K562 (cell line): ENCODE data around the gene DIP2C. TPM values are rescaled to one million over a fixed set of nuclear protein-coding genes. Genes with fewer than 3 reads are reported as not detected.

Experiments
- ATAC-seq: fragments of 200-7000 bp; cut with Tn5 transposase; 3 replicates; pipeline ENCODE4 v1.9.1; 2020; ENCODE audit warnings: moderate library complexity
- BruUV-seq: library from RNA; stranded (reverse); fragments of 400-500 nt; replicated peaks from 2 replicates; lab custom pipeline; 2021; lab: Mats Ljungman, UMichigan
- CTCF ChIA-PET: fragments of 300-600 bp; formaldehyde crosslinking; extraction: SDS; loops from one replicate; lab custom pipeline; 2021; ENCODE audit warnings: low intra/inter-chr PET ratio; lab: Yijun Ruan, JAX
- POLR2A ChIA-PET: fragments of 300-600, 350-650 bp; sonication (Branson Sonifier 250); formaldehyde crosslinking; extraction: SDS; loops from one replicate; lab custom pipeline; 2021; ENCODE audit warnings: antibody characterized with exemption, inconsistent platforms; lab: Yijun Ruan, JAX
- DNase-seq, 4 experiments: peaks; one replicate each; pipeline versions ENCODE4 v3.0.0 to v3.0.0-alpha.2; 2011 to 2018; ENCODE audit warnings: low spot score in 3 of 4, mixed read lengths in 3 of 4; ENCODE audit errors: extremely low read depth in 1 of 4
- FAIRE-seq: peaks from 2 replicates; lab custom pipeline; 2011; peaks lifted over from hg19 to GRCh38; lab: Jason Lieb, UNC
- H2AFZ ChIP-seq: 2 replicates; pipeline ENCODE4 v1.6.0; 2011; ENCODE audit warnings: low read depth, low read length, control low read depth, inconsistent platforms
- H3K27ac ChIP-seq: fragments of 200-600 bp; 3 replicates; pipeline ENCODE4 v1.8.0; 2011; ENCODE audit warnings: low read depth, mild to moderate bottlenecking, control low read depth, inconsistent platforms, low read length, moderate library complexity, mixed read lengths; ENCODE audit errors: extremely low read depth
- H3K27me3 ChIP-seq, 2 experiments: fragments of 300-600 bp in 1 of 2; 2 replicates in 1 of 2; 3 replicates in 1 of 2; pipeline versions ENCODE4 v1.6.0 to v1.8.0; 2011; ENCODE audit warnings: inconsistent platforms in 2 of 2, low read length in 2 of 2, mild to moderate bottlenecking in 1 of 2, mixed read lengths in 1 of 2, moderate library complexity in 1 of 2; ENCODE audit not compliant: control insufficient read depth in 2 of 2, insufficient read depth in 2 of 2
- H3K36me3 ChIP-seq: fragments of 300-600 bp; 3 replicates; pipeline ENCODE4 v1.8.0; 2011; ENCODE audit warnings: mild to moderate bottlenecking, low read length, inconsistent platforms; ENCODE audit not compliant: control insufficient read depth, insufficient read depth
- H3K4me1 ChIP-seq, 2 experiments: fragments of 200-600 bp in 1 of 2; replicated peaks in 1 of 2; 2 replicates in 1 of 2; 3 replicates in 1 of 2; pipeline versions ENCODE4 v1.5.1 to v1.8.0; 2011; ENCODE audit warnings: inconsistent platforms in 2 of 2, low read length in 2 of 2, mild to moderate bottlenecking in 1 of 2, mixed read lengths in 1 of 2, moderate library complexity in 1 of 2; ENCODE audit not compliant: control insufficient read depth in 2 of 2, insufficient read depth in 2 of 2
- H3K4me2 ChIP-seq: 2 replicates; pipeline ENCODE4 v1.6.1; 2011; ENCODE audit warnings: low read length, control low read depth, inconsistent platforms, mixed read lengths; ENCODE audit not compliant: insufficient read depth
- H3K4me3 ChIP-seq: fragments of 200-600 bp; sonication (generic), shearing (Covaris generic); 2 replicates; pipeline ENCODE4 v1.5.1; 2016; ENCODE audit warnings: control low read depth, inconsistent platforms
- H3K79me2 ChIP-seq: fragments of 200-600 bp; 3 replicates; pipeline ENCODE4 v1.8.0; 2011; ENCODE audit warnings: low read length, inconsistent platforms; ENCODE audit not compliant: control insufficient read depth, insufficient read depth
- H3K9ac ChIP-seq, 2 experiments: 2 replicates each; pipeline versions ENCODE4 v1.6.0 to v1.6.1; 2011; ENCODE audit warnings: low read depth in 2 of 2, low read length in 2 of 2, control low read depth in 1 of 2, inconsistent platforms in 1 of 2, mild to moderate bottlenecking in 1 of 2, mixed read lengths in 1 of 2; ENCODE audit not compliant: insufficient read depth in 1 of 2
- H3K9me1 ChIP-seq: one replicate; pipeline ENCODE4 v1.6.0; 2011; ENCODE audit warnings: inconsistent platforms, mild to moderate bottlenecking, low read length, moderate library complexity; ENCODE audit not compliant: control insufficient read depth, insufficient read depth
- H3K9me3 ChIP-seq: replicated peaks from 2 replicates; pipeline ENCODE4 v1.5.1; 2011; ENCODE audit warnings: low read depth, low read length, inconsistent platforms; ENCODE audit not compliant: control insufficient read depth, insufficient read depth
- H4K20me1 ChIP-seq: replicated peaks from 2 replicates; pipeline ENCODE4 v1.6.1; 2011; ENCODE audit warnings: low read length, inconsistent platforms, mixed read lengths; ENCODE audit not compliant: control insufficient read depth, insufficient read depth
- CTCF ChIP-seq, 3 experiments: IDR thresholded peaks in 2 of 3; conservative IDR thresholded peaks in 1 of 3; 2 replicates each; pipeline ENCODE4 v1.5.1; 2011 to 2012; ENCODE audit warnings: low read length in 3 of 3, mild to moderate bottlenecking in 3 of 3, control low read depth in 2 of 3, improper control_type of control experiment in 1 of 3, inconsistent platforms in 1 of 3, low read depth in 1 of 3, mixed read lengths in 1 of 3, moderate library complexity in 1 of 3; ENCODE audit not compliant: insufficient read depth in 2 of 3
- EP300 ChIP-seq: IDR thresholded peaks from 2 replicates; pipeline ENCODE4 v1.6.1; 2012; ENCODE audit warnings: low read length, improper control_type of control experiment
- FOXO4 ChIP-seq: fragments of 450-650 bp; formaldehyde crosslinking; IDR thresholded peaks from 2 replicates; pipeline ENCODE4 v1.4.0; 2020; ENCODE audit warnings: mild to moderate bottlenecking, moderate library complexity
- NELFE ChIP-seq: IDR thresholded peaks from 2 replicates; pipeline ENCODE4 v1.6.1; 2011; ENCODE audit warnings: mild to moderate bottlenecking; ENCODE audit not compliant: insufficient read depth, insufficient read length
- PATZ1 ChIP-seq: fragments of 250-450 bp; sonication (Bioruptor Pico); IDR thresholded peaks from 2 replicates; pipeline ENCODE4 v1.5.0; 2020; ENCODE audit warnings: mild to moderate bottlenecking, borderline replicate concordance
- SNIP1 ChIP-seq: fragments of 450-650 bp; IDR thresholded peaks from 2 replicates; pipeline ENCODE4 v1.7.1; 2017; ENCODE audit warnings: low read depth, mild to moderate bottlenecking
- ZC3H8 ChIP-seq: fragments of 450-650 bp; IDR thresholded peaks from 2 replicates; pipeline ENCODE4 v1.6.1; 2017
- ZNF282 ChIP-seq: sonication (generic); formaldehyde crosslinking; IDR thresholded peaks from 2 replicates; pipeline ENCODE4 v1.8.1; 2023; ENCODE audit warnings: missing genetic modification reagents
- WGBS: fragments of 100-300 bp; shearing (Covaris generic); methylation state at CpG from one replicate; pipeline ENCODE4 v1.1.6; 2016; ENCODE audit warnings: low coverage, mixed read lengths; ENCODE audit not compliant: insufficient coverage; ENCODE audit errors: missing lambda C conversion rate; 5-methylcytosine and 5-hydroxymethylcytosine counted together
- in situ Hi-C: fragments of 300-500 bp; cut with MboI; formaldehyde crosslinking; loops from 4 replicates; pipeline ENCODE4 v1.15.0; 2018; ENCODE audit warnings: inconsistent platforms, mixed read lengths
- intact Hi-C: fragments of 100-400 bp; cut with micrococcal nuclease; formaldehyde crosslinking; loops from 2 replicates; pipeline ENCODE4 v1.14.2; 2022
- polyA plus RNA-seq, 8 experiments: library from polyadenylated mRNA; depleted of rRNA in 4 of 8; stranded (reverse) in 5 of 8; unstranded in 3 of 8; fragments of >200 nt; fragmentation: Nextera tagmentation in 2 of 8; fragmentation: Illumina TruSeq in 1 of 8; extraction: Ambion mirVana in 2 of 8; extraction: Trizol in 1 of 8; gene quantifications; 2 replicates each; pipeline versions ENCODE4 v1.2.1 to v1.2.3, GENCODE V29; 2011 to 2014; ENCODE audit warnings: inconsistent platforms in 1 of 8, missing spikeins in 1 of 8
- total RNA-seq, 7 experiments: library from RNA; depleted of rRNA in 6 of 7; stranded (reverse); fragments of >200 nt in 6 of 7; fragmentation: Illumina TruSeq in 2 of 7; extraction: Trizol in 2 of 7; gene quantifications; 2 replicates each; pipeline versions ENCODE4 v1.2.1 to v1.2.3, GENCODE V29; 2011 to 2021; ENCODE audit warnings: low replicate concordance in 1 of 7

Gene DIP2C
- total and polyA plus RNA-seq, 9 of the 15 experiments (the other 6 are each of a cell fraction or from before 2014, with no cell fraction given): 0.01 TPM; not detected in 8

- TF ChIP-seq FOXO4 (CRISPR knock-in tag): no peak
- TF ChIP-seq, all 486 proteins: peak for 0
Observed at GRCh38 chr10:591646-592045, 97.8 kb downstream of the DIP2C start (continued).

GRCh38 chr10:590721-591120 lies 98.7 kb downstream of the DIP2C start:
- Histone ChIP-seq H3K4me1 (peaks cover 0 to 9% of the 10 kb centered on the region in 2 experiments; a peak in 2 of 5 replicates), H4K20me1 (no peaks in the 10 kb centered on the region), H3K9me1 (no peaks in the 10 kb centered on the region), H3K27ac (no peak overlapping the region), H3K9me3 (no peaks in the 10 kb centered on the region), H2AFZ (no peak overlapping the region), H3K9ac (no peak overlapping the region), H3K79me2 (no peaks in the 10 kb centered on the region), H3K27me3 (peaks cover 37 to 79% of the 10 kb centered on the region in 2 experiments), H3K4me2 (no peak overlapping the region), H3K36me3 (no peaks in the 10 kb centered on the region), H3K4me3 (no peak overlapping the region)
- ATAC-seq: no peak
- in situ Hi-C loops (no loop called here), intact Hi-C loops (loop anchor here (5.0 kb wide), 1 partner anchor 197 kb away; no protein-coding TSS in a partner anchor)
- ChIA-PET CTCF (no interaction called here), POLR2A (interaction anchor here (0.6 to 1.0 kb wide), 2 partner anchors 9 to 16 kb away, joined by 3 read pairs; no protein-coding TSS in a partner anchor)
- no TSS peak for BruUV-seq
- FAIRE-seq: no peak
- TF ChIP-seq PATZ1 (no peak), NELFE (no peak), ZNF282 (CRISPR knock-in tag) (no peak), CTCF (IDR thresholded peaks at IDR 0.05 in 2 of 3, conservative IDR thresholded peaks at IDR 0.05 in 1 of 3; ENCODE audit: insufficient read depth in 2 of 3, low read depth in 1 of 3, low read length in 3 of 3) (no peak), EP300 (no peak), SNIP1 (no peak), ZC3H8 (no peak)
- 0% methylated on average over 10 of the region's 10 CpGs for WGBS
- DNase-seq: no peak
